Duodenal mucosa (tissue), 2 donors: Measurements from ENCODE around the gene SLC46A1.

Experiments used
- H3K27ac ChIP-seq: one replicate; pipeline ENCODE4 v1.7.0; 2013; ENCODE audit warnings: low read depth, low read length
- H3K27me3 ChIP-seq, 2 donors: one replicate each; pipeline ENCODE4 v1.7.0; 2013; ENCODE audit warnings: low read length in 2 of 2, control low read depth in 1 of 2; ENCODE audit not compliant: insufficient read depth in 2 of 2, control insufficient read depth in 1 of 2
- H3K36me3 ChIP-seq, 2 donors: one replicate each; pipeline ENCODE4 v1.7.0; 2013; ENCODE audit warnings: low read length in 2 of 2, control low read depth in 1 of 2; ENCODE audit not compliant: insufficient read depth in 2 of 2, control insufficient read depth in 1 of 2
- H3K4me1 ChIP-seq, 2 donors: one replicate each; pipeline ENCODE4 v1.7.0; 2013; ENCODE audit warnings: low read length in 2 of 2, control low read depth in 1 of 2; ENCODE audit not compliant: insufficient read depth in 2 of 2, control insufficient read depth in 1 of 2
- H3K4me3 ChIP-seq, 2 donors: one replicate each; pipeline ENCODE4 v1.7.0; 2013; ENCODE audit warnings: low read length in 2 of 2, low read depth in 1 of 2
- H3K9ac ChIP-seq, 2 donors: one replicate each; pipeline ENCODE4 v1.7.0; 2013; ENCODE audit warnings: low read length in 2 of 2, low read depth in 1 of 2
- H3K9me3 ChIP-seq, 2 donors: one replicate each; pipeline ENCODE4 v1.7.0; 2013; ENCODE audit warnings: low read length in 2 of 2, control low read depth in 1 of 2; ENCODE audit not compliant: control insufficient read depth in 1 of 2

Gene SLC46A1

GRCh38 chr17:28395426-28395825, 10.6 kb downstream of the SLC46A1 start:
- Histone ChIP-seq H3K36me3 (peaks cover 18 to 48% of the 10 kb centered on the region in 2 donors), H3K9me3 (no peaks in the 10 kb centered on the region), H3K27ac (no peak overlapping the region), H3K4me3 (no peak overlapping the region), H3K4me1 (peaks cover 0 to 12% of the 10 kb centered on the region in 2 donors), H3K9ac (no peak overlapping the region), H3K27me3 (no peaks in the 10 kb centered on the region)

- Histone ChIP-seq H3K9ac (no peak overlapping the region), H3K9me3 (no peaks in the 10 kb centered on the region), H3K27me3 (no peaks in the 10 kb centered on the region), H3K36me3 (peaks cover 18 to 52% of the 10 kb centered on the region in 2 donors), H3K4me3 (no peak overlapping the region), H3K4me1 (peaks cover 4 to 12% of the 10 kb centered on the region in 2 donors), H3K27ac (no peak overlapping the region)
These were observed 11.5 kb downstream of the SLC46A1 start for GRCh38 chr17:28394337-28395116.

- H3K36me3 ChIP-seq: peaks cover 8 to 52% of the 10 kb centered on the region in 2 donors
- peaks cover 0 to 4% of the 10 kb centered on the region in 2 donors for H3K4me1 ChIP-seq
- H3K27ac ChIP-seq: no peak overlapping the region
- H3K9me3 ChIP-seq: no peaks in the 10 kb centered on the region
- H3K9ac ChIP-seq: no peak overlapping the region
- H3K4me3 ChIP-seq: no peak overlapping the region
- no peaks in the 10 kb centered on the region for H3K27me3 ChIP-seq
These were observed 13.5 kb downstream of the SLC46A1 start for GRCh38 chr17:28392491-28392890.

- Histone ChIP-seq H3K4me3 (no peak overlapping the region), H3K36me3 (peaks cover 8 to 43% of the 10 kb centered on the region in 2 donors), H3K27ac (no peak overlapping the region), H3K9me3 (no peaks in the 10 kb centered on the region), H3K9ac (no peak overlapping the region), H3K27me3 (no peaks in the 10 kb centered on the region), H3K4me1 (peaks cover 0 to 4% of the 10 kb centered on the region in 2 donors)
These were observed 14.6 kb downstream of the SLC46A1 start for GRCh38 chr17:28391401-28391800.

GRCh38 chr17:28390984-28391383, 15.0 kb downstream of the SLC46A1 start:
- Histone ChIP-seq H3K9me3 (no peaks in the 10 kb centered on the region), H3K9ac (no peak overlapping the region), H3K4me1 (peaks cover 0 to 4% of the 10 kb centered on the region in 2 donors), H3K36me3 (peaks cover 4 to 39% of the 10 kb centered on the region in 2 donors), H3K27ac (no peak overlapping the region), H3K4me3 (no peak overlapping the region), H3K27me3 (no peaks in the 10 kb centered on the region)

- H3K36me3 ChIP-seq: peaks cover under 1 to 36% of the 10 kb centered on the region in 2 donors
- no peaks in the 10 kb centered on the region for H3K27me3 ChIP-seq
- no peaks in the 10 kb centered on the region for H3K9me3 ChIP-seq
- H3K27ac ChIP-seq: no peak overlapping the region
- peaks cover under 1 to 7% of the 10 kb centered on the region in 2 donors for H3K4me1 ChIP-seq
- no peak overlapping the region for H3K4me3 ChIP-seq
- H3K9ac ChIP-seq: no peak overlapping the region
These were observed 15.4 kb downstream of the SLC46A1 start for GRCh38 chr17:28390563-28390962.

GRCh38 chr17:28390141-28390540, 15.9 kb downstream of the SLC46A1 start:
- H3K4me3 ChIP-seq: no peak overlapping the region
- H3K27me3 ChIP-seq: no peaks in the 10 kb centered on the region
- peaks cover 0 to 36% of the 10 kb centered on the region in 2 donors for H3K36me3 ChIP-seq
- peaks cover 3 to 10% of the 10 kb centered on the region in 2 donors for H3K4me1 ChIP-seq
- H3K27ac ChIP-seq: no peak overlapping the region
- H3K9me3 ChIP-seq: no peaks in the 10 kb centered on the region
- H3K9ac ChIP-seq: no peak overlapping the region

GRCh38 chr17:28388106-28388505, 17.9 kb downstream of the SLC46A1 start:
- H3K36me3 ChIP-seq: peaks cover 0 to 35% of the 10 kb centered on the region in 2 donors
- no peak overlapping the region for H3K4me3 ChIP-seq
- H3K9me3 ChIP-seq: no peaks in the 10 kb centered on the region
- H3K27me3 ChIP-seq: no peaks in the 10 kb centered on the region
- no peak overlapping the region for H3K9ac ChIP-seq
- no peak overlapping the region for H3K27ac ChIP-seq
- peaks cover 14 to 17% of the 10 kb centered on the region in 2 donors for H3K4me1 ChIP-seq

GRCh38 chr17:28386391-28386790, 19.6 kb downstream of the SLC46A1 start:
- no peak overlapping the region for H3K9ac ChIP-seq
- H3K4me1 ChIP-seq: peaks cover 14 to 21% of the 10 kb centered on the region in 2 donors
- no peaks in the 10 kb centered on the region for H3K9me3 ChIP-seq
- H3K4me3 ChIP-seq: no peak overlapping the region
- H3K27ac ChIP-seq: no peak overlapping the region
- no peaks in the 10 kb centered on the region for H3K27me3 ChIP-seq
- H3K36me3 ChIP-seq: peaks cover 0 to 26% of the 10 kb centered on the region in 2 donors

GRCh38 chr17:28385406-28385805, 20.6 kb downstream of the SLC46A1 start:
- peaks cover 0 to 18% of the 10 kb centered on the region in 2 donors for H3K36me3 ChIP-seq
- peaks cover 24 to 30% of the 10 kb centered on the region in 2 donors for H3K4me1 ChIP-seq
- peak overlapping the region; percentile 80 to 83 for H3K4me3 ChIP-seq
- H3K27ac ChIP-seq: no peak overlapping the region
- H3K9ac ChIP-seq: peak overlapping the region in 1 of 2 donors; percentile 57
- H3K9me3 ChIP-seq: no peaks in the 10 kb centered on the region
- no peaks in the 10 kb centered on the region for H3K27me3 ChIP-seq
